ENCODE measurements around the gene HELT.

The HELT gene

DNA sequence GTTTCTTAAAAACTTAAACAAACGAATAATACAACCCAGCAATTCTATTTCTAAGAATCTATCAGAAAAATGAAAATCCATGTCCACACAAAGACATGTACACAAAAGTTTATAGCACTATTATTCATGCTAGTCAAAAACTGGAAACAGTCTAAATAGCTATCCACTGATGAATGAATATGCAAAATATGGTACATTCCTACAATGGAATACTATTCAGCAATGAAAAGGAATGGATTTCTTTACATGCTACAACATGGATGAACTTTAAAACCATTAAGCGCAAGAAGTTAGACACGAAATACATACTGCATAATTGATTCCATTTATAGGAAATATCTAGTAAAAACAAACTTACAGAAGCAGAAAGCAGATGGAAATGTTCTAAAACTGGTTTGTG is 43.3 kb downstream of the HELT start:
- no peaks in the 10 kb centered on the region for H3K79me1 ChIP-seq (ENCODE audit: low read length)
- no peak overlapping the region for H2BK5ac ChIP-seq (ENCODE audit: low read depth, low read length, poor library complexity)
- no peak overlapping the region for H4K91ac ChIP-seq (ENCODE audit: low read depth, low read length)
- no peaks in the 10 kb centered on the region for H3K9me3 ChIP-seq (ENCODE audit: insufficient read depth, low read depth, low read length)
- no peak overlapping the region for H3K14ac ChIP-seq (ENCODE audit: low read length)
- H3K4me3 ChIP-seq (ENCODE audit: low read depth, low read length) = no peak overlapping the region
- H2BK12ac ChIP-seq (ENCODE audit: low read length) = no peak overlapping the region
- H3K27ac ChIP-seq (ENCODE audit: low read depth, low read length) = no peak overlapping the region
- no peak overlapping the region for H3K4ac ChIP-seq (ENCODE audit: low read depth, low read length)
- H3K27me3 ChIP-seq (ENCODE audit: insufficient read depth, low read length) = no peaks in the 10 kb centered on the region
- H4K12ac ChIP-seq (ENCODE audit: low read depth, low read length) = no peak overlapping the region
- no peak overlapping the region for H3K9ac ChIP-seq (ENCODE audit: low read length)
- no peak for DNase-seq
- H3K36me3 ChIP-seq (ENCODE audit: control insufficient read depth in 1 of 2, insufficient read depth in 2 of 2, low read length in 2 of 2) = no peaks in the 10 kb centered on the region
- H2AFZ ChIP-seq (ENCODE audit: insufficient read depth, low read length, poor library complexity) = no peak overlapping the region
- WGBS (ENCODE audit: extremely low coverage, insufficient coverage, insufficient read length) = no CpG with 5 or more reads among the region's 3 CpGs
- H4K8ac ChIP-seq (ENCODE audit: low read depth, low read length) = no peak overlapping the region
- no peaks in the 10 kb centered on the region for H3K4me1 ChIP-seq (ENCODE audit: control insufficient read depth in 1 of 2, insufficient read depth in 2 of 2, low read length in 2 of 2)
- H2AK5ac ChIP-seq (ENCODE audit: low read length) = no peak overlapping the region
- no peak overlapping the region for H3K23ac ChIP-seq (ENCODE audit: low read length)
- no peaks in the 10 kb centered on the region for H3K79me2 ChIP-seq (ENCODE audit: control insufficient read depth, insufficient read depth, low read length, poor library complexity)
- H3K4me2 ChIP-seq (ENCODE audit: low read length) = no peak overlapping the region
- no peak overlapping the region for H2BK120ac ChIP-seq (ENCODE audit: insufficient read depth, low read length, poor library complexity)
- no peak overlapping the region for H3K18ac ChIP-seq (ENCODE audit: low read length)

DNA sequence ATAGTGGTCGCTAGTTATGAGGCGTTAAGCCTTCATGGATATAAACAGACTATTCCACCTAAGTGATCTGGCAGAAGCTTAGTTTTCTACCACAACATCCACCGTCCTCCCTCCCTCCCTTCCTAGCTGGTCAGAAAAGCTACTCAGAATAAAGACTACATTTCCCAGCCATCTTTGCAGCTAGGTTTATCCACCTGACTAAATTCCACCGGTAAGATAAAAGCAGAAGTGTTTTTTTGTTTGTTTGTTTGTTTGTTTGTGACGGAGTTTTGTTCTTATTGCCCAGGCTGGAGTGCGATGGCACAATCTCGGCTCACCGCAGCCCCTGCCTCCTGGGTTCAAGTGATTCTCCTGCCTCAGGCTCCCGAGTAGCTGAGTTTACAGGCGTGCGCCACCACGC is 44.3 kb downstream of the HELT start:
- Histone ChIP-seq H2BK120ac (ENCODE audit: insufficient read depth, low read length, poor library complexity) (no peak overlapping the region), H3K4ac (ENCODE audit: low read depth, low read length) (no peak overlapping the region), H3K27me3 (ENCODE audit: insufficient read depth, low read length) (no peaks in the 10 kb centered on the region), H3K23ac (ENCODE audit: low read length) (no peak overlapping the region), H4K8ac (ENCODE audit: low read depth, low read length) (no peak overlapping the region), H3K4me3 (ENCODE audit: low read depth, low read length) (no peak overlapping the region), H2BK5ac (ENCODE audit: low read depth, low read length, poor library complexity) (no peak overlapping the region), H4K12ac (ENCODE audit: low read depth, low read length) (no peak overlapping the region), H3K9me3 (ENCODE audit: insufficient read depth, low read depth, low read length) (no peaks in the 10 kb centered on the region), H3K4me1 (ENCODE audit: control insufficient read depth in 1 of 2, insufficient read depth in 2 of 2, low read length in 2 of 2) (no peaks in the 10 kb centered on the region), H3K36me3 (ENCODE audit: control insufficient read depth in 1 of 2, insufficient read depth in 2 of 2, low read length in 2 of 2) (no peaks in the 10 kb centered on the region), H3K18ac (ENCODE audit: low read length) (no peak overlapping the region), H3K27ac (ENCODE audit: low read depth, low read length) (no peak overlapping the region), H2BK12ac (ENCODE audit: low read length) (no peak overlapping the region), H2AFZ (ENCODE audit: insufficient read depth, low read length, poor library complexity) (no peak overlapping the region), H2AK5ac (ENCODE audit: low read length) (no peak overlapping the region), H3K9ac (ENCODE audit: low read length) (no peak overlapping the region), H3K79me2 (ENCODE audit: control insufficient read depth, insufficient read depth, low read length, poor library complexity) (no peaks in the 10 kb centered on the region), H4K91ac (ENCODE audit: low read depth, low read length) (no peak overlapping the region), H3K79me1 (ENCODE audit: low read length) (no peaks in the 10 kb centered on the region), H3K14ac (ENCODE audit: low read length) (no peak overlapping the region), H3K4me2 (ENCODE audit: low read length) (no peak overlapping the region)
- no peak for DNase-seq
- WGBS (ENCODE audit: extremely low coverage, insufficient coverage, insufficient read length) = no CpG with 5 or more reads among the region's 12 CpGs

DNA sequence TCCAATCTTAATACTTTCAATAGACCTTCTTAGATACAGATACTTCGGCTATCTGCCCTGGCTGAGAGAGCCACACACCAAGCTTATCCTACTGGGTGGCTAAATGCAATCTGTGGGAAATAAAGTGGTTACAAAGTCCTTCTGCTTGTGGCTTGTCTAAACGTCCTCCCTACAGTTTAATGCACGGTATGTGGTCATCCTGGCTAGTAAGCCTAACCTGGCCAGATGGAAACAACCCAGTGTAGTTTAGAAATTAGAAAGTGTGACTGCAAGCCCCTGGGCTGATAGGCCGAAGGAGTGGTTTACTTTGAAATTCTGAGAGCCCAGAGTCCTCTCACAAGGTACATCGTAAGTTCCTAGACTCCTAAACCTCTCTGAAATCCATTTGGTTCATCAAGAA is 47.9 kb downstream of the HELT start:
- H3K27ac ChIP-seq (ENCODE audit: low read depth, low read length) = no peak overlapping the region
- WGBS (ENCODE audit: extremely low coverage, insufficient coverage, insufficient read length) = no CpG with 5 or more reads among the region's 5 CpGs

DNA sequence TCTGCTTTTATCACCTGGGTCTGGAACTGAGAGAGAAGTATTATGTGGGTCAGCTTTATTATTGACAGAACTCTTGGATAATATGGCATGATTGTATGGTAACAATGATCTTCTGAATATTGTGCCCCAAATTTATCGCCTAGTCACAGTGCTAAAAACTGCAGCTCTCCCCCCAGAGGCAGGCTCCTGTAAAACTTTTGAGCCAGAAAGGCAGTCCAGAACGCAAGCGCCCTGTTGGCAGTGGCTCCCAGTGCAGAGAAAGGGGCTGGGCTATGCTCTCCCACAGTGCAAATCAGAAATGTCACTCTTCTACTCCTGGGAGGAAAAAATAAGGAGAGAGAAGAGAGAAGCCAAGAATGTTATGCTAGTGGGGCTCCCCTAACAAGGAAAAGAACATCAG is 50.5 kb downstream of the HELT start:
- Histone ChIP-seq H3K4ac (ENCODE audit: low read depth, low read length) (no peak overlapping the region), H2AK5ac (ENCODE audit: low read length) (no peak overlapping the region), H3K79me2 (ENCODE audit: control insufficient read depth, insufficient read depth, low read length, poor library complexity) (no peaks in the 10 kb centered on the region), H2BK12ac (ENCODE audit: low read length) (no peak overlapping the region), H3K36me3 (ENCODE audit: control insufficient read depth in 1 of 2, insufficient read depth in 2 of 2, low read length in 2 of 2) (no peaks in the 10 kb centered on the region), H4K8ac (ENCODE audit: low read depth, low read length) (no peak overlapping the region), H4K91ac (ENCODE audit: low read depth, low read length) (no peak overlapping the region), H3K23ac (ENCODE audit: low read length) (no peak overlapping the region), H3K4me2 (ENCODE audit: low read length) (no peak overlapping the region), H3K4me3 (ENCODE audit: low read depth, low read length) (no peak overlapping the region), H3K9ac (ENCODE audit: low read length) (no peak overlapping the region), H2AFZ (ENCODE audit: insufficient read depth, low read length, poor library complexity) (no peak overlapping the region), H3K14ac (ENCODE audit: low read length) (no peak overlapping the region), H3K27ac (ENCODE audit: low read depth, low read length) (no peak overlapping the region), H2BK120ac (ENCODE audit: insufficient read depth, low read length, poor library complexity) (no peak overlapping the region), H3K79me1 (ENCODE audit: low read length) (no peaks in the 10 kb centered on the region), H3K9me3 (ENCODE audit: insufficient read depth, low read depth, low read length) (no peaks in the 10 kb centered on the region), H3K27me3 (ENCODE audit: insufficient read depth, low read length) (no peaks in the 10 kb centered on the region), H3K4me1 (ENCODE audit: control insufficient read depth in 1 of 2, insufficient read depth in 2 of 2, low read length in 2 of 2) (no peaks in the 10 kb centered on the region), H3K18ac (ENCODE audit: low read length) (no peak overlapping the region), H2BK5ac (ENCODE audit: low read depth, low read length, poor library complexity) (no peak overlapping the region), H4K12ac (ENCODE audit: low read depth, low read length) (no peak overlapping the region)
- WGBS (ENCODE audit: extremely low coverage, insufficient coverage, insufficient read length) = no CpG with 5 or more reads among the region's 3 CpGs
- DNase-seq = no peak

More for the DNA sequence above, 47.9 kb downstream of the HELT start:
- H3K14ac ChIP-seq (ENCODE audit: low read length) = no peak overlapping the region
- no peak overlapping the region for H2BK5ac ChIP-seq (ENCODE audit: low read depth, low read length, poor library complexity)
- DNase-seq = no peak
- H3K23ac ChIP-seq (ENCODE audit: low read length) = no peak overlapping the region
- H3K9me3 ChIP-seq (ENCODE audit: insufficient read depth, low read depth, low read length) = no peaks in the 10 kb centered on the region
- no peak overlapping the region for H3K4me2 ChIP-seq (ENCODE audit: low read length)
- H3K4ac ChIP-seq (ENCODE audit: low read depth, low read length) = no peak overlapping the region
- H4K8ac ChIP-seq (ENCODE audit: low read depth, low read length) = no peak overlapping the region
- no peak overlapping the region for H2BK12ac ChIP-seq (ENCODE audit: low read length)
- H3K79me1 ChIP-seq (ENCODE audit: low read length) = no peaks in the 10 kb centered on the region
- H3K36me3 ChIP-seq (ENCODE audit: control insufficient read depth in 1 of 2, insufficient read depth in 2 of 2, low read length in 2 of 2) = no peaks in the 10 kb centered on the region
- no peak overlapping the region for H4K12ac ChIP-seq (ENCODE audit: low read depth, low read length)
- no peak overlapping the region for H2AK5ac ChIP-seq (ENCODE audit: low read length)
- no peak overlapping the region for H2AFZ ChIP-seq (ENCODE audit: insufficient read depth, low read length, poor library complexity)
- H3K4me1 ChIP-seq (ENCODE audit: control insufficient read depth in 1 of 2, insufficient read depth in 2 of 2, low read length in 2 of 2) = no peaks in the 10 kb centered on the region
- H4K91ac ChIP-seq (ENCODE audit: low read depth, low read length) = no peak overlapping the region
- no peak overlapping the region for H2BK120ac ChIP-seq (ENCODE audit: insufficient read depth, low read length, poor library complexity)
- no peaks in the 10 kb centered on the region for H3K27me3 ChIP-seq (ENCODE audit: insufficient read depth, low read length)
- H3K9ac ChIP-seq (ENCODE audit: low read length) = no peak overlapping the region
- H3K18ac ChIP-seq (ENCODE audit: low read length) = no peak overlapping the region
- no peak overlapping the region for H3K4me3 ChIP-seq (ENCODE audit: low read depth, low read length)
- no peaks in the 10 kb centered on the region for H3K79me2 ChIP-seq (ENCODE audit: control insufficient read depth, insufficient read depth, low read length, poor library complexity)
